K562 (cell line): ENCODE measurements around the gene NTSR1. TPM values are rescaled to one million over a fixed set of nuclear protein-coding genes. Genes with fewer than 3 reads are reported as not detected.
A peak's percentile ranks its signal among the peaks of the same experiment; 100 is the strongest.

ENCODE experiments used
- ATAC-seq: fragments of 200-7000 bp; cut with Tn5 transposase; 3 replicates; pipeline ENCODE4 v1.9.1; 2020; ENCODE audit warnings: moderate library complexity
- BruUV-seq: library from RNA; stranded (reverse); fragments of 400-500 nt; replicated peaks from 2 replicates; lab custom pipeline; 2021; lab: Mats Ljungman, UMichigan
- CTCF ChIA-PET: fragments of 300-600 bp; formaldehyde crosslinking; extraction: SDS; loops from one replicate; lab custom pipeline; 2021; ENCODE audit warnings: low intra/inter-chr PET ratio; lab: Yijun Ruan, JAX
- POLR2A ChIA-PET: fragments of 300-600, 350-650 bp; sonication (Branson Sonifier 250); formaldehyde crosslinking; extraction: SDS; loops from one replicate; lab custom pipeline; 2021; ENCODE audit warnings: antibody characterized with exemption, inconsistent platforms; lab: Yijun Ruan, JAX
- DNase-seq, 4 experiments: peaks; one replicate each; pipeline versions ENCODE4 v3.0.0 to v3.0.0-alpha.2; 2011 to 2018; ENCODE audit warnings: low spot score in 3 of 4, mixed read lengths in 3 of 4; ENCODE audit errors: extremely low read depth in 1 of 4
- FAIRE-seq: peaks from 2 replicates; lab custom pipeline; 2011; peaks lifted over from hg19 to GRCh38; lab: Jason Lieb, UNC
- H2AFZ ChIP-seq: 2 replicates; pipeline ENCODE4 v1.6.0; 2011; ENCODE audit warnings: low read depth, low read length, control low read depth, inconsistent platforms
- H3K27ac ChIP-seq: fragments of 200-600 bp; 3 replicates; pipeline ENCODE4 v1.8.0; 2011; ENCODE audit warnings: low read depth, mild to moderate bottlenecking, control low read depth, inconsistent platforms, low read length, moderate library complexity, mixed read lengths; ENCODE audit errors: extremely low read depth
- H3K27me3 ChIP-seq, 2 experiments: fragments of 300-600 bp in 1 of 2; 2 replicates in 1 of 2; 3 replicates in 1 of 2; pipeline versions ENCODE4 v1.6.0 to v1.8.0; 2011; ENCODE audit warnings: inconsistent platforms in 2 of 2, low read length in 2 of 2, mild to moderate bottlenecking in 1 of 2, mixed read lengths in 1 of 2, moderate library complexity in 1 of 2; ENCODE audit not compliant: control insufficient read depth in 2 of 2, insufficient read depth in 2 of 2
- H3K36me3 ChIP-seq: fragments of 300-600 bp; 3 replicates; pipeline ENCODE4 v1.8.0; 2011; ENCODE audit warnings: mild to moderate bottlenecking, low read length, inconsistent platforms; ENCODE audit not compliant: control insufficient read depth, insufficient read depth
- H3K4me1 ChIP-seq, 2 experiments: fragments of 200-600 bp in 1 of 2; replicated peaks in 1 of 2; 2 replicates in 1 of 2; 3 replicates in 1 of 2; pipeline versions ENCODE4 v1.5.1 to v1.8.0; 2011; ENCODE audit warnings: inconsistent platforms in 2 of 2, low read length in 2 of 2, mild to moderate bottlenecking in 1 of 2, mixed read lengths in 1 of 2, moderate library complexity in 1 of 2; ENCODE audit not compliant: control insufficient read depth in 2 of 2, insufficient read depth in 2 of 2
- H3K4me2 ChIP-seq: 2 replicates; pipeline ENCODE4 v1.6.1; 2011; ENCODE audit warnings: low read length, control low read depth, inconsistent platforms, mixed read lengths; ENCODE audit not compliant: insufficient read depth
- H3K4me3 ChIP-seq: fragments of 200-600 bp; sonication (generic), shearing (Covaris generic); 2 replicates; pipeline ENCODE4 v1.5.1; 2016; ENCODE audit warnings: control low read depth, inconsistent platforms
- H3K79me2 ChIP-seq: fragments of 200-600 bp; 3 replicates; pipeline ENCODE4 v1.8.0; 2011; ENCODE audit warnings: low read length, inconsistent platforms; ENCODE audit not compliant: control insufficient read depth, insufficient read depth
- H3K9ac ChIP-seq, 2 experiments: 2 replicates each; pipeline versions ENCODE4 v1.6.0 to v1.6.1; 2011; ENCODE audit warnings: low read depth in 2 of 2, low read length in 2 of 2, control low read depth in 1 of 2, inconsistent platforms in 1 of 2, mild to moderate bottlenecking in 1 of 2, mixed read lengths in 1 of 2; ENCODE audit not compliant: insufficient read depth in 1 of 2
- H3K9me1 ChIP-seq: one replicate; pipeline ENCODE4 v1.6.0; 2011; ENCODE audit warnings: inconsistent platforms, mild to moderate bottlenecking, low read length, moderate library complexity; ENCODE audit not compliant: control insufficient read depth, insufficient read depth
- H3K9me3 ChIP-seq: replicated peaks from 2 replicates; pipeline ENCODE4 v1.5.1; 2011; ENCODE audit warnings: low read depth, low read length, inconsistent platforms; ENCODE audit not compliant: control insufficient read depth, insufficient read depth
- H4K20me1 ChIP-seq: replicated peaks from 2 replicates; pipeline ENCODE4 v1.6.1; 2011; ENCODE audit warnings: low read length, inconsistent platforms, mixed read lengths; ENCODE audit not compliant: control insufficient read depth, insufficient read depth
- EGR1 ChIP-seq: fragments of 450-650 bp; conservative IDR thresholded peaks from 2 replicates; pipeline ENCODE4 v1.6.1; 2017; ENCODE audit warnings: mild to moderate bottlenecking
- NEUROD1 ChIP-seq: fragments of 150-350 bp; IDR thresholded peaks from 2 replicates; pipeline ENCODE4 v1.6.1; 2014; ENCODE audit warnings: borderline replicate concordance, low read length, low read depth; ENCODE audit not compliant: partially characterized antibody
- RBFOX2 ChIP-seq: fragments of 200-400 bp; formaldehyde crosslinking; IDR thresholded peaks from 2 replicates; pipeline ENCODE4 v1.6.1; 2017; ENCODE audit warnings: low read depth, mild to moderate bottlenecking, low read length, moderate library complexity
- WGBS: fragments of 100-300 bp; shearing (Covaris generic); methylation state at CpG from one replicate; pipeline ENCODE4 v1.1.6; 2016; ENCODE audit warnings: low coverage, mixed read lengths; ENCODE audit not compliant: insufficient coverage; ENCODE audit errors: missing lambda C conversion rate; 5-methylcytosine and 5-hydroxymethylcytosine counted together
- in situ Hi-C: fragments of 300-500 bp; cut with MboI; formaldehyde crosslinking; loops from 4 replicates; pipeline ENCODE4 v1.15.0; 2018; ENCODE audit warnings: inconsistent platforms, mixed read lengths
- intact Hi-C: fragments of 100-400 bp; cut with micrococcal nuclease; formaldehyde crosslinking; loops from 2 replicates; pipeline ENCODE4 v1.14.2; 2022
- polyA plus RNA-seq, 8 experiments: library from polyadenylated mRNA; depleted of rRNA in 4 of 8; stranded (reverse) in 5 of 8; unstranded in 3 of 8; fragments of >200 nt; fragmentation: Nextera tagmentation in 2 of 8; fragmentation: Illumina TruSeq in 1 of 8; extraction: Ambion mirVana in 2 of 8; extraction: Trizol in 1 of 8; gene quantifications; 2 replicates each; pipeline versions ENCODE4 v1.2.1 to v1.2.3, GENCODE V29; 2011 to 2014; ENCODE audit warnings: inconsistent platforms in 1 of 8, missing spikeins in 1 of 8
- total RNA-seq, 7 experiments: library from RNA; depleted of rRNA in 6 of 7; stranded (reverse); fragments of >200 nt in 6 of 7; fragmentation: Illumina TruSeq in 2 of 7; extraction: Trizol in 2 of 7; gene quantifications; 2 replicates each; pipeline versions ENCODE4 v1.2.1 to v1.2.3, GENCODE V29; 2011 to 2021; ENCODE audit warnings: low replicate concordance in 1 of 7

The NTSR1 gene
- total and polyA plus RNA-seq, 9 of the 15 experiments (the other 6 are each of a cell fraction or from before 2014, with no cell fraction given), result 0.04 to 0.40 (median 0.13) TPM; not detected in 3

DNA sequence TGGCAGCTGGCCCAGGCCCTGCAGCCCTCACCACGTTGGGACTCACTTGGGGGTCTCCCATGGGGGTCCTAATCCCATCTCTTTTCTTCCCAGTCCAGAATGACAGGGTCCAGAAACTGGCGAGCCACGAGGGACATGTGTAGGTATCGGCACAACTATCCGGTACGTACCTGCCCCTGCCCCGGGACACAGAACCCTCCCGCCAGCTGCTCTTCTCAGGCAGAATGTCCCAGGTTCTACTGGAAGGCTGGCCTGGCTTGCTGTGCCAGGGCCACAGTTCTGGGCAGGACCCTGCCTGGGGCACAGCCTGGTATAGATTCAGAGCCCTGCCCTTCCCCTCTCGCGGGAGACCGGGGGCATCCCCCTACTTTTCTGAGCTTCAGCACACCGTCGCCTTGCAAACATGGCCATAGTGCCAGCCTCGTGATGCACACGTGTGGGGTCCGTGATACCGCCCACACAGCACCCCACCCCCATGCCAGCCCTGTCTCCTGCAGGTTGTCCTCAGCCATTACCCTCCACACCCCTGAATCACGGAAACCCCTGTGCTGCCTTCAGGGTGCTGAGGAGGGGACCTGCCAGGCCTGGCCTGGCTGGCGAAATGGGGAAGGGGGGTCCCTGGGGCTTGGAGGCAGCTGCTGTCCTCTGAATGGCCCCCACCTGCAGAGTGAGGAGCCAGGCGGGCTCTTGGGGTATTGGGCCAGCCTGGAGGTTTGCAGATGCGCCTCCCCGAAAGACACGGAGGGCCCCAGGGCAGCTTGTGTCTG, 99.0 kb downstream of the NTSR1 start:
- Histone ChIP-seq H3K4me1 (peaks cover 11 to 62% of the 10 kb centered on the region in 2 experiments), H3K9ac (peak overlapping the region in 1 of 2 experiments; percentile 35; a peak in 1 of 4 replicates), H3K36me3 (peaks cover 57% of the 10 kb centered on the region; the same call in 2 of the 3 replicates), H3K27ac (no peak overlapping the region), H3K27me3 (no peaks in the 10 kb centered on the region), H3K4me2 (no peak overlapping the region), H3K4me3 (no peak overlapping the region), H3K9me1 (no peaks in the 10 kb centered on the region), H2AFZ (no peak overlapping the region), H3K9me3 (no peaks in the 10 kb centered on the region), H3K79me2 (peaks cover 25% of the 10 kb centered on the region), H4K20me1 (peaks cover 4% of the 10 kb centered on the region)
- DNase-seq (no peak), FAIRE-seq (no peak), ATAC-seq (no peak)
- ChIA-PET POLR2A (interaction anchor here (0.7 to 1.3 kb wide), 3 partner anchors 11 to 47 kb away, joined by 3 to 4 read pairs (median 3); no protein-coding TSS in a partner anchor), CTCF (interaction anchor here (0.6 to 2.7 kb wide), 7 partner anchors 16 to 796 kb away, joined by 3 to 21 read pairs (median 4); partner anchors contain the start of gene ADRM1)
- intact Hi-C loops, result loop anchor here (5.0 kb wide), 2 partner anchors 140 to 185 kb away; no protein-coding TSS in a partner anchor
- in situ Hi-C loops, result loop anchor here (10.0 kb wide), 1 partner anchor 313 kb away; no protein-coding TSS in a partner anchor
- TF ChIP-seq RBFOX2, result peak; percentile 47
- 0 out of 2 replicates have a peak, but pooled peaks have one; percentile 6 for TF ChIP-seq EGR1
- no peak for TF ChIP-seq NEUROD1
- BruUV-seq, result no TSS peak
- WGBS, result 73% methylated on average over 19 of the region's 23 CpGs
